SK-N-SH (cell line): Measurements from ENCODE around the gene NXNL2. TPM values are rescaled to one million over a fixed set of nuclear protein-coding genes. Genes with fewer than 3 reads are reported as not detected.

Source experiments
- CTCF ChIA-PET: fragments of 300-600, 350-600 bp; formaldehyde crosslinking; extraction: SDS; loops from one replicate; lab custom pipeline; 2021; lab: Yijun Ruan, JAX
- POLR2A ChIA-PET: fragments of 350-600 bp; sonication (Branson Sonifier 250); formaldehyde crosslinking; extraction: SDS; loops from one replicate; lab custom pipeline; 2020; ENCODE audit warnings: antibody characterized with exemption, inconsistent platforms; lab: Yijun Ruan, JAX
- DNase-seq: peaks from one replicate; pipeline ENCODE4 v3.0.0; 2012
- H2AFZ ChIP-seq: fragments of 200-600 bp; sonication (generic); 2 replicates; pipeline ENCODE4 v1.8.1; 2016; ENCODE audit warnings: antibody characterized with exemption, mild to moderate bottlenecking, low read depth
- H3F3A ChIP-seq: fragments of 200-600 bp; sonication (generic); replicated peaks from 2 replicates; pipeline ENCODE3; 2016; ENCODE audit warnings: antibody characterized with exemption, mild to moderate bottlenecking; ENCODE audit not compliant: insufficient read depth
- H3K27ac ChIP-seq, 2 experiments: fragments of 200-500 bp in 1 of 2; fragments of 200-600 bp in 1 of 2; sonication (Bioruptor generic) in 1 of 2; sonication (generic), shearing (Covaris generic) in 1 of 2; 2 replicates each; pipeline versions ENCODE4 v1.5.1 to v1.6.1; 2014 to 2016; ENCODE audit warnings: low read depth in 2 of 2, inconsistent platforms in 1 of 2, low read length in 1 of 2, mild to moderate bottlenecking in 1 of 2, mixed read lengths in 1 of 2
- H3K27me3 ChIP-seq: fragments of 200-600 bp; sonication (generic), shearing (Covaris generic); 2 replicates; pipeline ENCODE4 v1.6.1; 2016; ENCODE audit warnings: mixed run types; ENCODE audit not compliant: insufficient read depth
- H3K36me3 ChIP-seq, 2 experiments: fragments of 200-500 bp in 1 of 2; fragments of 200-600 bp in 1 of 2; sonication (Bioruptor generic) in 1 of 2; sonication (generic) in 1 of 2; replicated peaks in 1 of 2; 2 replicates each; pipeline versions ENCODE3 to v1.5.1; 2014 to 2016; ENCODE audit warnings: low read length in 1 of 2, mild to moderate bottlenecking in 1 of 2; ENCODE audit not compliant: insufficient read depth in 2 of 2, control insufficient read depth in 1 of 2
- H3K4me1 ChIP-seq, 2 experiments: fragments of 200-500 bp in 1 of 2; fragments of 200-600 bp in 1 of 2; sonication (Bioruptor generic) in 1 of 2; sonication (generic), shearing (Covaris generic) in 1 of 2; 2 replicates each; pipeline versions ENCODE4 v1.5.1 to v1.6.1; 2014 to 2016; ENCODE audit warnings: low read depth in 1 of 2, low read length in 1 of 2, mixed run types in 1 of 2; ENCODE audit not compliant: insufficient read depth in 2 of 2, control insufficient read depth in 1 of 2
- H3K4me2 ChIP-seq: fragments of 200-600 bp; sonication (generic), shearing (Covaris generic); 2 replicates; pipeline ENCODE4 v1.6.1; 2017; ENCODE audit warnings: mixed run types
- H3K4me3 ChIP-seq, 2 experiments: fragments of 200-500 bp in 1 of 2; fragments of 200-600 bp in 1 of 2; sonication (Bioruptor generic) in 1 of 2; sonication (generic), shearing (Covaris generic) in 1 of 2; 2 replicates each; pipeline versions ENCODE4 v1.5.1 to v1.8.1; 2014 to 2016; ENCODE audit warnings: low read depth in 2 of 2, inconsistent platforms in 1 of 2, low read length in 1 of 2, mild to moderate bottlenecking in 1 of 2, mixed read lengths in 1 of 2, moderate library complexity in 1 of 2
- H3K79me2 ChIP-seq: fragments of 200-600 bp; sonication (generic); 2 replicates; pipeline ENCODE4 v1.8.1; 2017; ENCODE audit warnings: mild to moderate bottlenecking; ENCODE audit not compliant: insufficient read depth
- H3K9ac ChIP-seq: fragments of 200-600 bp; sonication (generic); 2 replicates; pipeline ENCODE4 v1.6.1; 2017; ENCODE audit warnings: mixed run types
- H3K9me2 ChIP-seq: fragments of 200-600 bp; sonication (generic); 2 replicates; pipeline ENCODE4 v1.6.1; 2017; ENCODE audit warnings: mixed run types
- H3K9me3 ChIP-seq: fragments of 200-600 bp; sonication (generic); 2 replicates; pipeline ENCODE4 v1.6.1; 2017; ENCODE audit warnings: mixed run types, mild to moderate bottlenecking, moderate library complexity
- H4K20me1 ChIP-seq: fragments of 200-600 bp; sonication (generic); 2 replicates; pipeline ENCODE4 v1.6.1; 2017; ENCODE audit warnings: mild to moderate bottlenecking, mixed run types; ENCODE audit not compliant: insufficient read depth
- ELF1 ChIP-seq: IDR thresholded peaks from 2 replicates; pipeline ENCODE4 v1.4.0; 2012
- EP300 ChIP-seq, 2 experiments: IDR thresholded peaks; 2 replicates each; pipeline versions ENCODE4 v1.4.0 to v1.6.1; 2012; ENCODE audit warnings: borderline replicate concordance in 1 of 2, low read depth in 1 of 2, low read length in 1 of 2
- EZH2phosphoT487 ChIP-seq: fragments of 200-600 bp; sonication (generic); IDR thresholded peaks from 2 replicates; pipeline ENCODE4 v1.6.1; 2017; ENCODE audit warnings: low read depth, mixed run types, mild to moderate bottlenecking, antibody characterized with exemption, moderate library complexity, borderline replicate concordance
- FOXM1 ChIP-seq: IDR thresholded peaks from 2 replicates; pipeline ENCODE4 v1.4.0; 2012; ENCODE audit warnings: low read depth, mild to moderate bottlenecking
- GATA2 ChIP-seq: sonication (generic); formaldehyde crosslinking; IDR thresholded peaks from 2 replicates; pipeline ENCODE4 v1.5.0; 2020; ENCODE audit warnings: mild to moderate bottlenecking, missing genetic modification reagents
- IRF3 ChIP-seq: fragments of 150-350 bp; IDR thresholded peaks from 2 replicates; pipeline ENCODE4 v1.6.1; 2016; ENCODE audit warnings: mild to moderate bottlenecking, low read depth, low read length
- JUND ChIP-seq: IDR thresholded peaks from 2 replicates; pipeline ENCODE4 v1.4.0; 2012
- MEF2A ChIP-seq: IDR thresholded peaks from 2 replicates; pipeline ENCODE4 v1.4.0; 2012; ENCODE audit warnings: low read depth, borderline replicate concordance
- NFIC ChIP-seq: IDR thresholded peaks from 2 replicates; pipeline ENCODE4 v1.4.0; 2012; ENCODE audit warnings: borderline replicate concordance
- RAD21 ChIP-seq: IDR thresholded peaks from 2 replicates; pipeline ENCODE4 v1.6.1; 2012; ENCODE audit warnings: mild to moderate bottlenecking, low read length
- REST ChIP-seq: IDR thresholded peaks from 2 replicates; pipeline ENCODE4 v1.6.1; 2012; ENCODE audit warnings: mild to moderate bottlenecking, low read depth, low read length, moderate library complexity
- SIN3A ChIP-seq: IDR thresholded peaks from 2 replicates; pipeline ENCODE4 v1.6.1; 2012; ENCODE audit warnings: low read depth, mild to moderate bottlenecking, low read length, moderate library complexity, borderline replicate concordance
- TAF1 ChIP-seq: IDR thresholded peaks from 2 replicates; pipeline ENCODE4 v1.6.1; 2012; ENCODE audit warnings: low read depth, mild to moderate bottlenecking, low read length, moderate library complexity, borderline replicate concordance
- TCF12 ChIP-seq: IDR thresholded peaks from 2 replicates; pipeline ENCODE4 v1.4.0; 2012
- USF1 ChIP-seq: IDR thresholded peaks from 2 replicates; pipeline ENCODE4 v1.4.0; 2012; ENCODE audit warnings: low read depth, borderline replicate concordance
- WGBS: methylation state at CpG from one replicate; pipeline ENCODE4 v1.1.6; 2017; ENCODE audit warnings: low lambda C conversion rate; 5-methylcytosine and 5-hydroxymethylcytosine counted together
- polyA plus RNA-seq, 3 experiments: library from polyadenylated mRNA; depleted of rRNA; stranded (reverse); fragments of >200 nt; gene quantifications; 2 replicates each; pipeline ENCODE4 v1.2.3, GENCODE V29; 2012
- TF ChIP-seq, protein P1 (sequence below): fragments of 150-350 bp; IDR thresholded peaks from 2 replicates; pipeline ENCODE4 v1.6.1; 2017; ENCODE audit warnings: antibody characterized with exemption, low read length, low read depth, borderline replicate concordance
- TF ChIP-seq, protein P2 (sequence below): IDR thresholded peaks from 2 replicates; pipeline ENCODE4; 2012
- TF ChIP-seq, protein P3 (sequence below): IDR thresholded peaks from 2 replicates; pipeline ENCODE4 v1.4.0; 2012; ENCODE audit warnings: low read depth, borderline replicate concordance

The NXNL2 gene
- polyA plus RNA-seq, 1 of the 3 experiments (the other 2 are of a cell fraction) = 3.1 TPM

DNA sequence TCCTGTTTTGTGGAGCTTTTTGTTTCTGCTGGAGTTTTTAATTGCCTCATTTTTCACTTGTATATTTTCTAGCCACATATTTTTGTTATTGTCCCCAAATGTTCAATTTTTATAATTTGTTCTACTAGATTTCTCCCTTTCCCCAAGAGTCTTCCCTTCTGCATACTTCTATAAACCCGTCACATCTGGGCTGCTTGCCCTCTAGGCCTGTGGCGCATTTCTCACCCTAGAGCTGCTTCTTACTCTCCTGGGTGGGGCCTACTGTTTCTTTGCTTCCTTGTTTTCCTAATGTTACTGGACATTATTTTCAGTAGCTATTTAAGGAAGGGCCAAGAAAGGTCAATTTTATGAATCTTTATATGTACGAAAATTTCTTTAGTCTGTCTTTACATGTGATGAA, 51.5 kb downstream of the NXNL2 start:
- H3K9me3 ChIP-seq = no peaks in the 10 kb centered on the region
- H4K20me1 ChIP-seq = no peaks in the 10 kb centered on the region
- no peak overlapping the region for H3K9ac ChIP-seq
- no peaks in the 10 kb centered on the region for H3K27me3 ChIP-seq
- no peaks in the 10 kb centered on the region for H3K36me3 ChIP-seq
- no peak for TF ChIP-seq TCF12
- no peak for TF ChIP-seq TAF1
- TF ChIP-seq JUND = no peak
- TF ChIP-seq NFIC = no peak
- TF ChIP-seq, protein P1, sequence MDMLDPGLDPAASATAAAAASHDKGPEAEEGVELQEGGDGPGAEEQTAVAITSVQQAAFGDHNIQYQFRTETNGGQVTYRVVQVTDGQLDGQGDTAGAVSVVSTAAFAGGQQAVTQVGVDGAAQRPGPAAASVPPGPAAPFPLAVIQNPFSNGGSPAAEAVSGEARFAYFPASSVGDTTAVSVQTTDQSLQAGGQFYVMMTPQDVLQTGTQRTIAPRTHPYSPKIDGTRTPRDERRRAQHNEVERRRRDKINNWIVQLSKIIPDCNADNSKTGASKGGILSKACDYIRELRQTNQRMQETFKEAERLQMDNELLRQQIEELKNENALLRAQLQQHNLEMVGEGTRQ = no peak
- TF ChIP-seq, protein P2, sequence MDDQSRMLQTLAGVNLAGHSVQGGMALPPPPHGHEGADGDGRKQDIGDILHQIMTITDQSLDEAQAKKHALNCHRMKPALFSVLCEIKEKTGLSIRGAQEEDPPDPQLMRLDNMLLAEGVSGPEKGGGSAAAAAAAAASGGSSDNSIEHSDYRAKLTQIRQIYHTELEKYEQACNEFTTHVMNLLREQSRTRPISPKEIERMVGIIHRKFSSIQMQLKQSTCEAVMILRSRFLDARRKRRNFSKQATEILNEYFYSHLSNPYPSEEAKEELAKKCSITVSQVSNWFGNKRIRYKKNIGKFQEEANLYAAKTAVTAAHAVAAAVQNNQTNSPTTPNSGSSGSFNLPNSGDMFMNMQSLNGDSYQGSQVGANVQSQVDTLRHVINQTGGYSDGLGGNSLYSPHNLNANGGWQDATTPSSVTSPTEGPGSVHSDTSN = no peak
- TF ChIP-seq, protein P3, sequence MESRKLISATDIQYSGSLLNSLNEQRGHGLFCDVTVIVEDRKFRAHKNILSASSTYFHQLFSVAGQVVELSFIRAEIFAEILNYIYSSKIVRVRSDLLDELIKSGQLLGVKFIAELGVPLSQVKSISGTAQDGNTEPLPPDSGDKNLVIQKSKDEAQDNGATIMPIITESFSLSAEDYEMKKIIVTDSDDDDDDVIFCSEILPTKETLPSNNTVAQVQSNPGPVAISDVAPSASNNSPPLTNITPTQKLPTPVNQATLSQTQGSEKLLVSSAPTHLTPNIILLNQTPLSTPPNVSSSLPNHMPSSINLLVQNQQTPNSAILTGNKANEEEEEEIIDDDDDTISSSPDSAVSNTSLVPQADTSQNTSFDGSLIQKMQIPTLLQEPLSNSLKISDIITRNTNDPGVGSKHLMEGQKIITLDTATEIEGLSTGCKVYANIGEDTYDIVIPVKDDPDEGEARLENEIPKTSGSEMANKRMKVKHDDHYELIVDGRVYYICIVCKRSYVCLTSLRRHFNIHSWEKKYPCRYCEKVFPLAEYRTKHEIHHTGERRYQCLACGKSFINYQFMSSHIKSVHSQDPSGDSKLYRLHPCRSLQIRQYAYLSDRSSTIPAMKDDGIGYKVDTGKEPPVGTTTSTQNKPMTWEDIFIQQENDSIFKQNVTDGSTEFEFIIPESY = no peak
- no peak for TF ChIP-seq EP300 (IDR thresholded peaks at IDR 0.05; ENCODE audit: borderline replicate concordance in 1 of 2, low read depth in 1 of 2, low read length in 1 of 2)
- TF ChIP-seq EZH2phosphoT487 = no peak
- no peak for TF ChIP-seq GATA2 (CRISPR knock-in tag)
- no peak for TF ChIP-seq FOXM1
- TF ChIP-seq MEF2A = no peak
- TF ChIP-seq SIN3A = no peak
- no peak for TF ChIP-seq IRF3
- no peak for TF ChIP-seq ELF1
- TF ChIP-seq RAD21 = no peak
- TF ChIP-seq USF1 = no peak
- TF ChIP-seq REST = no peak
- no peak overlapping the region for H3K27ac ChIP-seq
- H3K4me3 ChIP-seq = no peak overlapping the region
- 74% methylated on average over 3 of the region's 3 CpGs for WGBS
- H3K79me2 ChIP-seq = no peaks in the 10 kb centered on the region
- H3K4me1 ChIP-seq = no peaks in the 10 kb centered on the region; a peak in 1 of 4 replicates
- H3K9me2 ChIP-seq = no peaks in the 10 kb centered on the region
- ChIA-PET POLR2A (no interaction called here), CTCF (interaction anchor here (1.4 kb wide), 1 partner anchor 415 kb away, joined by 3 read pairs; no protein-coding TSS in a partner anchor)
- H3F3A ChIP-seq = no peaks in the 10 kb centered on the region
- no peak overlapping the region for H3K4me2 ChIP-seq
- DNase-seq = no peak
- H2AFZ ChIP-seq = no peak overlapping the region
